Activated effector memory CD4-positive, alpha-beta T cell treated with Interleukin-2 at 50 U/mL for 16 hours (primary cell): ENCODE data around the gene KLHL3.

Experiments used
- DNase-seq: peaks from one replicate; pipeline ENCODE4 v3.0.0-alpha.2; 2020

Gene KLHL3

GRCh38 chr5:137743031-137743640, 7.2 kb upstream of the KLHL3 start:
- DNase-seq: peak; percentile 23

- no peak for DNase-seq
Measured at GRCh38 chr5:137741718-137742117, 5.8 kb upstream of the KLHL3 start.

GRCh38 chr5:137739737-137740136, 3.8 kb upstream of the KLHL3 start:
- DNase-seq: no peak

GRCh38 chr5:137738947-137739346, 3.1 kb upstream of the KLHL3 start:
- no peak for DNase-seq

GRCh38 chr5:137737349-137738131, 1.7 kb upstream of the KLHL3 start:
- DNase-seq: no peak

GRCh38 chr5:137736496-137736895, 607 bp upstream of the KLHL3 start:
- no peak for DNase-seq

- DNase-seq: no peak
Measured at GRCh38 chr5:137734962-137735554, 831 bp downstream of the KLHL3 start.

GRCh38 chr5:137734331-137734730, 1.6 kb downstream of the KLHL3 start:
- no peak for DNase-seq

- DNase-seq: no peak
Measured at GRCh38 chr5:137733922-137734321, 2.0 kb downstream of the KLHL3 start.

- DNase-seq: no peak
Measured at GRCh38 chr5:137733006-137733405, 2.9 kb downstream of the KLHL3 start.

GRCh38 chr5:137731176-137731575, 4.7 kb downstream of the KLHL3 start:
- no peak for DNase-seq

- DNase-seq: no peak
Measured at GRCh38 chr5:137730336-137730735, 5.6 kb downstream of the KLHL3 start.

GRCh38 chr5:137728048-137728447, 7.8 kb downstream of the KLHL3 start:
- DNase-seq: no peak

- DNase-seq: no peak
Measured at GRCh38 chr5:137727623-137728022, 8.3 kb downstream of the KLHL3 start.

GRCh38 chr5:137724251-137724650, 11.6 kb downstream of the KLHL3 start:
- DNase-seq: no peak

GRCh38 chr5:137718611-137719010, 17.3 kb downstream of the KLHL3 start:
- no peak for DNase-seq

GRCh38 chr5:137716337-137716736, 19.6 kb downstream of the KLHL3 start:
- DNase-seq: no peak

- no peak for DNase-seq
Measured at GRCh38 chr5:137715456-137715855, 20.4 kb downstream of the KLHL3 start.

GRCh38 chr5:137714946-137715345, 20.9 kb downstream of the KLHL3 start:
- no peak for DNase-seq

GRCh38 chr5:137714494-137714893, 21.4 kb downstream of the KLHL3 start:
- no peak for DNase-seq

GRCh38 chr5:137712139-137712667, 23.7 kb downstream of the KLHL3 start:
- DNase-seq: no peak

GRCh38 chr5:137710086-137710485, 25.8 kb downstream of the KLHL3 start:
- no peak for DNase-seq

GRCh38 chr5:137708796-137709559, 26.9 kb downstream of the KLHL3 start:
- DNase-seq: no peak
